ENCODE measurements around the gene PLPP2. TPM values are rescaled to one million over a fixed set of nuclear protein-coding genes. Genes with fewer than 3 reads are reported as not detected.

PLPP2 gene
- total and polyA plus RNA-seq, 9 of the 15 experiments (the other 6 are each of a cell fraction or from before 2014, with no cell fraction given), result 0.51 to 4.4 (median 2.2) TPM; not detected in 1

DNA sequence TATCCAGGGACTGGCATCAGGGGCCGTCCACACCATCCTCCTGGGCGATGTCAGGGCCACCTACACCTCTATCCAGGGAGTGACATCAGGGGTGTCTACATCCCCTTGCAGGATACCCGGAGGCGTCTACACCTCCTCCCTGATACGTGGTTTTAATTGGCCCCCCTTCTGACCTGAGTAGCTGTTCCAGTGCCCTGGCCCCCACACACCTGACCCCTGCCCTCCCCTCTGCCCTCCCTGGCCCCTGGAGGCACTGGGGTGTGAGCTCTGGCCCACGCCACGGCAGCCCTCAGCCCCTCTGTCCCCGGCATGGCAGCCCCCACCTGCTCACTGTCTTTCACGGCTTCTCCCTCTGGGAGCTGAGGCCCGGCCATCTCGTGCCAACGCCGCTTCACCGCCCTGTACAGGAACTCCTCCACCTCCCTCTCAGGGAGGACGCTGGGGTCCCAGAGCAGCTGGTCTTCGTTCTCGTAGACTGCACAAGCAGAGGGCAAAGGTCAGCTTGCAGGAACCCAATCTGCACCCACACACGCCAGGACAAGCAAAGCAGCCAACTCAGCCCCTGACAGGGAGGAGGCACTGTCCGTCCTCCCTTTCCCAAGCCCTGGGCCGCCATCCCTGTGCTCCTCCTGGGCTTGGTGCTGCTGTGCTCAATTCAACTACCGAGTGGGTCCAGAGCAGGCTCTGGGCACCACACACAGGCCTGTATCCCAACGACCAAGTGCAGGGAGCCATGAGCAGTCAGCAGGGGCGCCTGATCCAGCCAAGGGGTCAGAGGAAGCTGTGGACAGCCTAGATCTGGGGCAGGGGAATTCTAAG, 22.2 kb upstream of the PLPP2 start:
- in situ Hi-C loops (cut with MboI), result no loop called here
- no peak for FAIRE-seq

DNA sequence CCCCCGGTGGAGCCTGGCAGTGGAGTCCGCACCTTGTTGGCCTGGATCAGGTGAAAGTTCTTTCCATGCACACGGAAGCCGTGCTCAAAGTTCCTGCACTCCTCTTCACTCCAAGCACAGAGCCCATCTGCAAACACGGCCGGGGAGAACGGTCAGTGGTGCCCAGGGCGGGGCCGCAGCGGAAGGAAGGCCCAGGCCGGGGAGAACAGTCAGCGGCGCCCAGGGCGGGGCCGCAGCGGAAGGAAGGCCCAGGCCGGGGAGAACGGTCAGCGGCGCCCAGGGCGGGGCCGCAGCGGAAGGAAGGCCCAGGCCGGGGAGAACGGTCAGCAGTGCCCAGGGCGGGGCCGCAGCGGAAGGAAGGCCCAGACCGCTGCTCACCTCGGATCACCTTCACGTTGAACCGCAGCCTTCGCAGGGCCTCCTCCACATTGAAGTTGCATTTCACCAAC, 20.6 kb upstream of the PLPP2 start:
- peaks cover 0 to 18% of the 10 kb centered on the region in 2 experiments; a peak in 2 of 5 replicates for H3K4me1 ChIP-seq (replicated peaks in 1 of 2; ENCODE audit: control insufficient read depth in 2 of 2, insufficient read depth in 2 of 2, low read length in 2 of 2)
- no peak overlapping the region for H3K27ac ChIP-seq (ENCODE audit: extremely low read depth, low read depth, low read length)
- no TSS peak for BruUV-seq (replicated peaks)
- H3K79me2 ChIP-seq (ENCODE audit: control insufficient read depth, insufficient read depth, low read length), result peaks cover 13% of the 10 kb centered on the region; the same call in 2 of the 3 replicates
- in situ Hi-C loops (cut with MboI), result no loop called here
- ChIA-PET CTCF (ENCODE audit: low intra/inter-chr PET ratio) (no interaction called here), POLR2A (no interaction called here)
- H4K20me1 ChIP-seq (replicated peaks; ENCODE audit: control insufficient read depth, insufficient read depth, low read length), result no peaks in the 10 kb centered on the region
- intact Hi-C loops (cut with micrococcal nuclease), result no loop called here
- H3K27me3 ChIP-seq (ENCODE audit: control insufficient read depth in 2 of 2, insufficient read depth in 2 of 2, low read length in 2 of 2), result no peaks in the 10 kb centered on the region
- peaks cover 74% of the 10 kb centered on the region; the same call in 2 of the 3 replicates for H3K36me3 ChIP-seq (ENCODE audit: control insufficient read depth, insufficient read depth, low read length)
- FAIRE-seq (no peak), DNase-seq (ENCODE audit: extremely low read depth in 1 of 4, low spot score in 3 of 4) (no peak), ATAC-seq (no peak)
- no peaks in the 10 kb centered on the region for H3K9me3 ChIP-seq (replicated peaks; ENCODE audit: control insufficient read depth, insufficient read depth, low read depth, low read length)
- no peak overlapping the region for H3K4me2 ChIP-seq (ENCODE audit: insufficient read depth, low read length)
- peaks cover 4% of the 10 kb centered on the region for H3K9me1 ChIP-seq (ENCODE audit: control insufficient read depth, insufficient read depth, low read length)
- WGBS (ENCODE audit: insufficient coverage, low coverage, missing lambda C conversion rate), result 92% methylated on average over 14 of the region's 33 CpGs
- H3K9ac ChIP-seq (ENCODE audit: insufficient read depth in 1 of 2, low read depth in 2 of 2, low read length in 2 of 2), result peak overlapping the region in 1 of 2 experiments; percentile 26; a peak in 1 of 4 replicates
- H2AFZ ChIP-seq (ENCODE audit: low read depth, low read length), result no peak overlapping the region
- no peak overlapping the region for H3K4me3 ChIP-seq

More for the DNA sequence above, 22.2 kb upstream of the PLPP2 start:
- intact Hi-C loops (cut with micrococcal nuclease), result no loop called here
- H3K9ac ChIP-seq (ENCODE audit: insufficient read depth in 1 of 2, low read depth in 2 of 2, low read length in 2 of 2), result no peak overlapping the region
- peaks cover 19% of the 10 kb centered on the region; the same call in 2 of the 3 replicates for H3K79me2 ChIP-seq (ENCODE audit: control insufficient read depth, insufficient read depth, low read length)
- H2AFZ ChIP-seq (ENCODE audit: low read depth, low read length), result no peak overlapping the region
- H3K36me3 ChIP-seq (ENCODE audit: control insufficient read depth, insufficient read depth, low read length), result peaks cover 70% of the 10 kb centered on the region
- H3K27me3 ChIP-seq (ENCODE audit: control insufficient read depth in 2 of 2, insufficient read depth in 2 of 2, low read length in 2 of 2), result no peaks in the 10 kb centered on the region
- no peak overlapping the region for H3K27ac ChIP-seq (ENCODE audit: extremely low read depth, low read depth, low read length)
- H3K9me1 ChIP-seq (ENCODE audit: control insufficient read depth, insufficient read depth, low read length), result peaks cover 4% of the 10 kb centered on the region
- TF ChIP-seq L3MBTL2 (IDR thresholded peaks at IDR 0.05), result no peak
- no peak for TF ChIP-seq FOXA3 (CRISPR knock-in tag; conservative IDR thresholded peaks at IDR 0.05 in 1 of 2, IDR thresholded peaks at IDR 0.05 in 1 of 2)
- TF ChIP-seq CBFA2T3 (IDR thresholded peaks at IDR 0.05), result 0 out of 2 replicates have a peak, but pooled peaks have one; percentile 7
- ChIA-PET POLR2A (interaction anchor here (0.6 to 1.2 kb wide), 4 partner anchors 20 to 164 kb away, joined by 3 read pairs; no protein-coding TSS in a partner anchor), CTCF (ENCODE audit: low intra/inter-chr PET ratio) (no interaction called here)
- BruUV-seq (replicated peaks), result no TSS peak
- WGBS (ENCODE audit: insufficient coverage, low coverage, missing lambda C conversion rate), result 83% methylated on average over 16 of the region's 23 CpGs
- H4K20me1 ChIP-seq (replicated peaks; ENCODE audit: control insufficient read depth, insufficient read depth, low read length), result no peaks in the 10 kb centered on the region
- H3K4me1 ChIP-seq (replicated peaks in 1 of 2; ENCODE audit: control insufficient read depth in 2 of 2, insufficient read depth in 2 of 2, low read length in 2 of 2), result peaks cover 0 to 14% of the 10 kb centered on the region in 2 experiments; a peak in 2 of 5 replicates
- H3K9me3 ChIP-seq (replicated peaks; ENCODE audit: control insufficient read depth, insufficient read depth, low read depth, low read length), result peaks cover 3% of the 10 kb centered on the region; the same call in 1 of the 2 replicates
- H3K4me3 ChIP-seq, result no peak overlapping the region
- DNase-seq (ENCODE audit: extremely low read depth in 1 of 4, low spot score in 3 of 4) (no peak), ATAC-seq (no peak)
- H3K4me2 ChIP-seq (ENCODE audit: insufficient read depth, low read length), result no peak overlapping the region

All from K562 (cell line).